Measurements from ENCODE around the gene LLCFC1. TPM values are rescaled to one million over a fixed set of nuclear protein-coding genes. Genes with fewer than 3 reads are reported as not detected.

Gene LLCFC1
- total RNA-seq, 2 donors from 2014 or later = not detected

DNA sequence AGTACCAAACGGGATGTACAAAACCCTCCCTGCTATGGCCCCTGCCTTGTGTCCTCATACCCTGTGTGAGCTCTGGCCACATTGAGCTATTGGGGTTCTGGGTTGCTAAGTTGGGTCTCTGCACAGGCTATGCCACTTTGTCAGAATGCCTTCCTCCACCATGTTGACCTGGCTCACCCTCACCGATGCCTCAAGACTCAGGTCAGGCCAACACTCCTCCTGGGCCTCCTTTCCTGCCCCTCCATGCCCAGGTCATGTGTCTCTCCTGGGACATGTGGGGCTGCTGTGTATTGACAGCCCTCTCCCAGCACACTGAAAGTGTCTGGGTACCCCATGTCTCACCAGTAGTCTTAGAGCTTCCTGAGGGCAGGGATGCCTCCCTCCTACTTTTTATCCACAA lies 20.4 kb upstream of the LLCFC1 start:
- TF ChIP-seq, protein P1, sequence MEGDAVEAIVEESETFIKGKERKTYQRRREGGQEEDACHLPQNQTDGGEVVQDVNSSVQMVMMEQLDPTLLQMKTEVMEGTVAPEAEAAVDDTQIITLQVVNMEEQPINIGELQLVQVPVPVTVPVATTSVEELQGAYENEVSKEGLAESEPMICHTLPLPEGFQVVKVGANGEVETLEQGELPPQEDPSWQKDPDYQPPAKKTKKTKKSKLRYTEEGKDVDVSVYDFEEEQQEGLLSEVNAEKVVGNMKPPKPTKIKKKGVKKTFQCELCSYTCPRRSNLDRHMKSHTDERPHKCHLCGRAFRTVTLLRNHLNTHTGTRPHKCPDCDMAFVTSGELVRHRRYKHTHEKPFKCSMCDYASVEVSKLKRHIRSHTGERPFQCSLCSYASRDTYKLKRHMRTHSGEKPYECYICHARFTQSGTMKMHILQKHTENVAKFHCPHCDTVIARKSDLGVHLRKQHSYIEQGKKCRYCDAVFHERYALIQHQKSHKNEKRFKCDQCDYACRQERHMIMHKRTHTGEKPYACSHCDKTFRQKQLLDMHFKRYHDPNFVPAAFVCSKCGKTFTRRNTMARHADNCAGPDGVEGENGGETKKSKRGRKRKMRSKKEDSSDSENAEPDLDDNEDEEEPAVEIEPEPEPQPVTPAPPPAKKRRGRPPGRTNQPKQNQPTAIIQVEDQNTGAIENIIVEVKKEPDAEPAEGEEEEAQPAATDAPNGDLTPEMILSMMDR (IDR thresholded peaks at IDR 0.05) = no peak
- DNase-seq (ENCODE audit: low spot score) = no peak
- Histone ChIP-seq H3K27me3 (no peaks in the 10 kb centered on the region), H3K4me1 (no peaks in the 10 kb centered on the region), H3K9me3 (no peaks in the 10 kb centered on the region), H3K36me3 (no peaks in the 10 kb centered on the region), H3K27ac (no peak overlapping the region), H3K4me3 (no peak overlapping the region)

DNA sequence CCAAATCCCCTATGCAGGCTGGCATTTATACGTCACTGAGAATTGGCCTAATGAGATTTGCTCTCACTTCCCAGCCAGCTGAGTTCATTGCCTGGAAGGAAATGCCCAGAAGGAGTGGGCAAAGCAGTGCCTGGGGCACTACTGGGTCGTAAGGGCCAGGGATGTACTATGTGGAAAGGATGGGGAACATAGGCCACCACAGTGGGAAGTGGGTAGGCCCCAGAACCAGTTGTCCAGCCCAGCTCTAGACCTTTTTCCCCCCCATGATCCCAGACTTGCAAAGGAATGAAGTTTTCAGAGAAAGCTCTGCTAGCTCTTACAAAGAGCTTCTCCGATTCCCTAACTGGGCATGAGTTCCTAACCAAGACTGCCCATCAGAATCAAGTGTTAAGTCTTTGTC lies 19.6 kb upstream of the LLCFC1 start:
- Histone ChIP-seq H3K27me3 (no peaks in the 10 kb centered on the region), H3K36me3 (no peaks in the 10 kb centered on the region), H3K9me3 (no peaks in the 10 kb centered on the region), H3K4me1 (no peaks in the 10 kb centered on the region), H3K4me3 (no peak overlapping the region), H3K27ac (no peak overlapping the region)
- TF ChIP-seq, protein P1 (IDR thresholded peaks at IDR 0.05) = no peak
- DNase-seq (ENCODE audit: low spot score) = no peak

DNA sequence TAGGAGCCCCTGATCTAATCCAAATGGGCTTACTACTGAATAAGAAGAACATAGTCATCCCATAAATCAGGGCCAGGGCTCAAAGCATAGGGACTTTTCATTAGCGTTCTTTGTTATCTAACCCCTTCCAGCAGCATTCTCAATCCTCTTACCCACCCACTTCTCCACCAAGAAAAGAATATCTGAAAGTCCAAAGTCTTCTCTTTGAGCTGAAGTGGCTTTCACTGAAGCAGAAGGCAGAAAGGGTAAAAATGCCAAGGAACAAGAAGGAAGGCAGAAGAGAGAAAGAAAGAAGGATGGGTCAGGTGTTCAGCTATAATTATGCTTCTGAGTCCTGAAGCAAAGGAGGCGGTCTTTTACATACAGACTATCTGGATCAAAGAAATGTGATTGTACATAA lies 15.9 kb upstream of the LLCFC1 start:
- Histone ChIP-seq H3K36me3 (no peaks in the 10 kb centered on the region), H3K9me3 (no peaks in the 10 kb centered on the region), H3K27me3 (no peaks in the 10 kb centered on the region), H3K4me1 (no peaks in the 10 kb centered on the region), H3K4me3 (no peak overlapping the region), H3K27ac (no peak overlapping the region)
- no peak for DNase-seq (ENCODE audit: low spot score)
- TF ChIP-seq, protein P1 (IDR thresholded peaks at IDR 0.05) = no peak

DNA sequence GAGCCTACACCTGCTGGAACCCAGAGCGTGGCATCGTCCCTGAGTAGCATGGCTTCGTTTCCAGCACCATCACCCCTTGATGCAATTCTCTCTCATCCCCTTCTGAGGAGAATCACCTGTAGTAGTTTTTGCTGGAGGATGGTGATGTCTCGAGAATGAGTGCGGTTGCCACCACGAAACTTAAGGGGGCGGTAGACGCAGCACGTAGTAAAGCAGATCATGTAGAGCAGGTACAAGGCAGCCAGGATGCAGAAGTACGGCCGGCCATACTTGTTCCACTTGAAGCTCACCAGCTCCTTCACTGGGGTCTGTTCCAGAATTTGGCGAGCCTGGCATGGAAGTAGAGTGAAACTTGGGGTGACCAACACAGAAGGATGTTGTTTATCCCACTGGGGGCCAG lies 13.9 kb upstream of the LLCFC1 start:
- Histone ChIP-seq H3K4me1 (no peaks in the 10 kb centered on the region), H3K27me3 (no peaks in the 10 kb centered on the region), H3K27ac (no peak overlapping the region), H3K36me3 (no peaks in the 10 kb centered on the region), H3K4me3 (no peak overlapping the region), H3K9me3 (no peaks in the 10 kb centered on the region)
- DNase-seq (ENCODE audit: low spot score) = no peak
- TF ChIP-seq, protein P1 (IDR thresholded peaks at IDR 0.05) = no peak

DNA sequence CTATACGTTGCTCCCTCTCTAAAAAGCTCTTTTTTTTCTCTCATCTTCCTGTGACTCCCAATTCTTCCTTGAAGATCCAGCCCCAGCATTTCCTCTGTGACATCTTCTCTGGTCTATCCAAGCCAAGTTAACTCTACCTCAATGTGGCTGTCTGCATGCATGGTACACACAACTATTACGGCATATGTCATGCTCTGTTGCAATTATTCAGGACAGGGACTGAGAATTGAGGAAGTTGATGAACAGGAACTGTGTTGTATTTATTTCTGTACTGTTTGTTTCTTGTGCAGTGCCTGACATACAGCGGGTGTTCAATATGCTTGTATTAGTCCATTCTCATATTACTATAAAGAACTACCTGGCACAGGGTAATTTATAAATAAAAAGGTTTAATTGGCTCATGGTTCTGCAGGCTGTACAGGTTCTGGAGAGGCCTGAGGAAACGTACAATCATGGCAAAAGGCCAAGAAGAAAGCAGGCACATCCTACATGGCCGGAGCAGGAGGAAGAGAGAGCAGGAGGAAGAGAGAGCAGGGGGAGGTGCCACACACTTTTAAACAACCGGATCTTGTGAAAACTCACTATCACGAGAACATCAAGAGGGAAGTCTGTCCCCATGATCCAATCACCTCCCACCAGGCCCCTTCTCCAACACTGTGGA lies 12.1 kb upstream of the LLCFC1 start:
- H3K4me1 ChIP-seq = no peaks in the 10 kb centered on the region
- TF ChIP-seq, protein P1 (IDR thresholded peaks at IDR 0.05) = no peak
- DNase-seq (ENCODE audit: low spot score) = peak; percentile 58
- no peaks in the 10 kb centered on the region for H3K9me3 ChIP-seq
- no peaks in the 10 kb centered on the region for H3K36me3 ChIP-seq
- no peak overlapping the region for H3K4me3 ChIP-seq
- no peak overlapping the region for H3K27ac ChIP-seq
- no peaks in the 10 kb centered on the region for H3K27me3 ChIP-seq

DNA sequence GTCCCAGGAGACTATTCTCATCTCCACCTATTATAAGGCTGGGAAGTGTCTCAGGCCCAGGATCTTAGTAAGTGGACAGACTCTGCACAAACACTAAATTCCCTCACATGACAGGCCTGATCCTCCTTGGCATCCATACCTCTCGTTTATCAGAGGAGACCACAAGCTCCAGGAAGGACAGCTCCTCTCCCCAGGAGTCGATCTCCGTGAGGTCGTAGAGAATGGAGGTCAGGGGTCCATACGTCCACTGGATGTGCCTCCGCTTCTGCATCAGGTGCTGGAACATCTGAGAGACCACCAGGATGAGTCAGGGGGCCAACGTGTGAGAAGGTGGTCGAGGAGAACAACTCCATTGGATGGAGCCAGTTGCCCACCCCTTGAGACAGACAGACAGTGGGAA lies 11.3 kb upstream of the LLCFC1 start:
- Histone ChIP-seq H3K4me1 (no peaks in the 10 kb centered on the region), H3K27me3 (no peaks in the 10 kb centered on the region), H3K9me3 (no peaks in the 10 kb centered on the region), H3K36me3 (no peaks in the 10 kb centered on the region), H3K4me3 (no peak overlapping the region), H3K27ac (no peak overlapping the region)
- no peak for DNase-seq (ENCODE audit: low spot score)
- TF ChIP-seq, protein P1 (IDR thresholded peaks at IDR 0.05) = no peak
